ENCODE results near the gene RAB5B. TPM values are rescaled to one million over a fixed set of nuclear protein-coding genes. Genes with fewer than 3 reads are reported as not detected.

RAB5B gene
- total RNA-seq, 1 experiment from 2014 or later: 48.4 TPM

- Histone ChIP-seq H2AK5ac (ENCODE audit: insufficient read length, low read length) (no peak overlapping the region), H2BK12ac (ENCODE audit: insufficient read length, low read depth, low read length) (no peak overlapping the region), H3K14ac (ENCODE audit: insufficient read depth, low read length) (no peak overlapping the region), H3K4ac (ENCODE audit: low read depth, low read length) (no peak overlapping the region), H3K9me3 (ENCODE audit: control insufficient read depth, low read depth, low read length) (no peaks in the 10 kb centered on the region), H3K23ac (ENCODE audit: insufficient read length, low read depth, low read length) (no peak overlapping the region), H3K27ac (ENCODE audit: insufficient read length, low read depth, low read length) (no peak overlapping the region), H4K91ac (ENCODE audit: insufficient read length, low read depth, low read length) (no peak overlapping the region), H3K18ac (ENCODE audit: insufficient read length, low read depth, low read length) (no peak overlapping the region), H3K9ac (ENCODE audit: extremely low read depth, insufficient read length, low read length) (no peak overlapping the region), H3K27me3 (ENCODE audit: insufficient read depth, low read length) (no peaks in the 10 kb centered on the region), H3K4me2 (ENCODE audit: insufficient read depth, insufficient read length, low read length) (no peak overlapping the region), H3K23me2 (ENCODE audit: insufficient read length, low read depth, low read length, poor library complexity, severe bottlenecking) (no peaks in the 10 kb centered on the region), H3T11ph (ENCODE audit: low read length) (no peak overlapping the region), H3K56ac (ENCODE audit: insufficient read length, low read depth, low read length) (no peak overlapping the region), H2BK20ac (ENCODE audit: low read depth, low read length, poor library complexity, severe bottlenecking) (no peak overlapping the region), H4K8ac (replicated peaks; ENCODE audit: insufficient read length, low read depth, low read length) (no peak overlapping the region), H4K20me1 (ENCODE audit: control insufficient read depth, insufficient read depth, insufficient read length) (no peaks in the 10 kb centered on the region), H3K79me1 (ENCODE audit: insufficient read depth, low read depth, low read length, poor library complexity, severe bottlenecking) (no peaks in the 10 kb centered on the region), H3K4me1 (ENCODE audit: insufficient read depth, low read length) (no peaks in the 10 kb centered on the region), H3K79me2 (ENCODE audit: insufficient read depth, low read length) (no peaks in the 10 kb centered on the region), H2BK15ac (ENCODE audit: low read depth, low read length) (no peak overlapping the region), H2BK5ac (ENCODE audit: insufficient read length, low read length) (no peak overlapping the region), H2AFZ (ENCODE audit: low read length) (no peak overlapping the region), H2BK120ac (ENCODE audit: low read depth, low read length, poor library complexity, severe bottlenecking) (no peak overlapping the region), H4K5ac (ENCODE audit: insufficient read length, low read depth, low read length) (no peak overlapping the region)
- no peak for DNase-seq
- Mint-ChIP-seq H3K4me1 (no peaks in the 10 kb centered on the region), H3K36me3 (ENCODE audit: insufficient read depth in 1 of 3, low read depth in 3 of 3) (peaks cover 25 to 74% (median 57%) of the 10 kb centered on the region in 3 experiments; a peak in 6 of 7 replicates), H3K9me3 (no peaks in the 10 kb centered on the region), H3K4me3 (no peak overlapping the region; a peak in 1 of 5 replicates), H3K27me3 (ENCODE audit: low read depth) (no peaks in the 10 kb centered on the region), H3K27ac (peak overlapping the region in 1 of 3 experiments; percentile 6; a peak in 3 of 7 replicates)
- TF ChIP-seq, protein P1, sequence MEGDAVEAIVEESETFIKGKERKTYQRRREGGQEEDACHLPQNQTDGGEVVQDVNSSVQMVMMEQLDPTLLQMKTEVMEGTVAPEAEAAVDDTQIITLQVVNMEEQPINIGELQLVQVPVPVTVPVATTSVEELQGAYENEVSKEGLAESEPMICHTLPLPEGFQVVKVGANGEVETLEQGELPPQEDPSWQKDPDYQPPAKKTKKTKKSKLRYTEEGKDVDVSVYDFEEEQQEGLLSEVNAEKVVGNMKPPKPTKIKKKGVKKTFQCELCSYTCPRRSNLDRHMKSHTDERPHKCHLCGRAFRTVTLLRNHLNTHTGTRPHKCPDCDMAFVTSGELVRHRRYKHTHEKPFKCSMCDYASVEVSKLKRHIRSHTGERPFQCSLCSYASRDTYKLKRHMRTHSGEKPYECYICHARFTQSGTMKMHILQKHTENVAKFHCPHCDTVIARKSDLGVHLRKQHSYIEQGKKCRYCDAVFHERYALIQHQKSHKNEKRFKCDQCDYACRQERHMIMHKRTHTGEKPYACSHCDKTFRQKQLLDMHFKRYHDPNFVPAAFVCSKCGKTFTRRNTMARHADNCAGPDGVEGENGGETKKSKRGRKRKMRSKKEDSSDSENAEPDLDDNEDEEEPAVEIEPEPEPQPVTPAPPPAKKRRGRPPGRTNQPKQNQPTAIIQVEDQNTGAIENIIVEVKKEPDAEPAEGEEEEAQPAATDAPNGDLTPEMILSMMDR (conservative IDR thresholded peaks at IDR 0.05): no peak
Measured at GRCh38 chr12:56029166-56029519, 55.3 kb downstream of the RAB5B start.
